Neural cell (in vitro differentiated cells): ENCODE data around the gene DNMT3B. TPM values are rescaled to one million over a fixed set of nuclear protein-coding genes. Genes with fewer than 3 reads are reported as not detected.

Experiments used
- H2AFZ ChIP-seq: fragments of 200-600, 300-800 bp; sonication (generic), shearing (Covaris generic); 2 replicates; pipeline ENCODE4 v1.6.0; 2014; ENCODE audit warnings: low read depth, mild to moderate bottlenecking, antibody characterized with exemption, low read length, moderate library complexity
- H3F3A ChIP-seq: fragments of 200-600 bp; shearing (Covaris generic); 2 replicates; pipeline ENCODE4 v1.6.1; 2016; ENCODE audit warnings: mild to moderate bottlenecking, moderate library complexity, mixed read lengths, antibody characterized with exemption, low read length; ENCODE audit not compliant: insufficient read depth, poor library complexity, severe bottlenecking
- H3K27ac ChIP-seq: fragments of 200-600, 300-800 bp; sonication (generic), shearing (Covaris generic); 2 replicates; pipeline ENCODE4 v1.5.1; 2014; ENCODE audit warnings: mild to moderate bottlenecking, low read length, moderate library complexity
- H3K27me3 ChIP-seq: fragments of 300-800, 200-600 bp; sonication (generic), shearing (Covaris generic); 2 replicates; pipeline ENCODE4 v1.6.0; 2014; ENCODE audit warnings: mild to moderate bottlenecking, low read depth, low read length, moderate library complexity; ENCODE audit not compliant: insufficient read depth
- H3K36me3 ChIP-seq: fragments of 300-800, 200-600 bp; sonication (generic), shearing (Covaris generic); 2 replicates; pipeline ENCODE4 v1.5.1; 2014; ENCODE audit warnings: mild to moderate bottlenecking, antibody characterized with exemption, low read length, moderate library complexity; ENCODE audit not compliant: insufficient read depth
- H3K4me2 ChIP-seq: fragments of 300-800, 200-600 bp; sonication (generic), shearing (Covaris generic); 2 replicates; pipeline ENCODE4 v1.6.0; 2014; ENCODE audit warnings: mild to moderate bottlenecking, low read length
- H3K4me3 ChIP-seq: fragments of 300-800, 200-600 bp; sonication (generic), shearing (Covaris generic); 2 replicates; pipeline ENCODE4 v1.5.1; 2014; ENCODE audit warnings: mild to moderate bottlenecking, low read length, moderate library complexity
- H3K79me2 ChIP-seq: fragments of 200-600 bp; shearing (Covaris generic); replicated peaks from 2 replicates; pipeline ENCODE4 v1.6.0; 2014; ENCODE audit warnings: mild to moderate bottlenecking, low read length, moderate library complexity; ENCODE audit not compliant: insufficient read depth
- H3K9ac ChIP-seq: fragments of 300-800, 200-600 bp; sonication (generic), shearing (Covaris generic); 2 replicates; pipeline ENCODE4 v1.6.1; 2016; ENCODE audit warnings: mild to moderate bottlenecking, low read length, mixed read lengths
- H3K9me2 ChIP-seq: fragments of 200-600 bp; shearing (Covaris generic); 2 replicates; pipeline ENCODE4 v1.6.1; 2016; ENCODE audit warnings: mild to moderate bottlenecking, low read length, mixed read lengths; ENCODE audit not compliant: insufficient read depth
- H3K9me3 ChIP-seq: fragments of 200-600, 300-800 bp; sonication (generic), shearing (Covaris generic); 2 replicates; pipeline ENCODE4 v1.6.1; 2016; ENCODE audit warnings: mild to moderate bottlenecking, mixed run types, low read length, moderate library complexity, mixed read lengths
- H4K20me1 ChIP-seq: fragments of 200-600 bp; shearing (Covaris generic); 2 replicates; pipeline ENCODE4 v1.6.1; 2016; ENCODE audit warnings: mild to moderate bottlenecking, mixed run types; ENCODE audit not compliant: insufficient read depth
- EP300 ChIP-seq: fragments of 450-650 bp; conservative IDR thresholded peaks from 2 replicates; pipeline ENCODE4 v1.6.1; 2014; ENCODE audit warnings: antibody characterized with exemption, mild to moderate bottlenecking, moderate library complexity; ENCODE audit not compliant: poor library complexity, severe bottlenecking
- EZH2 ChIP-seq: fragments of 200-600, 300-800 bp; shearing (Covaris generic), sonication (generic); IDR thresholded peaks from 2 replicates; pipeline ENCODE4 v1.6.1; 2014; ENCODE audit warnings: antibody characterized with exemption, low read length, borderline replicate concordance, mild to moderate bottlenecking; ENCODE audit not compliant: insufficient read depth, poor library complexity, severe bottlenecking
- MXI1 ChIP-seq: fragments of 450-650 bp; conservative IDR thresholded peaks from 2 replicates; pipeline ENCODE4 v1.6.1; 2014; ENCODE audit warnings: antibody characterized with exemption, mild to moderate bottlenecking; ENCODE audit not compliant: poor library complexity, severe bottlenecking
- POLR2AphosphoS5 ChIP-seq: IDR thresholded peaks from 2 replicates; pipeline ENCODE4 v1.6.1; 2012
- RAD21 ChIP-seq: fragments of 450-650 bp; conservative IDR thresholded peaks from 2 replicates; pipeline ENCODE4 v1.6.1; 2014; ENCODE audit warnings: antibody characterized with exemption, mild to moderate bottlenecking, moderate library complexity
- SMC3 ChIP-seq: fragments of 450-650 bp; conservative IDR thresholded peaks from 2 replicates; pipeline ENCODE4 v1.6.1; 2014; ENCODE audit warnings: antibody characterized with exemption, mild to moderate bottlenecking, moderate library complexity; ENCODE audit not compliant: poor library complexity
- TAF1 ChIP-seq: IDR thresholded peaks from 2 replicates; pipeline ENCODE4 v1.6.1; 2012; ENCODE audit warnings: low read depth
- polyA plus RNA-seq: library from polyadenylated mRNA; depleted of rRNA; stranded (reverse); fragments of >200 nt; gene quantifications from 2 replicates; pipeline ENCODE4 v1.2.3, GENCODE V29; 2014
- TF ChIP-seq, protein P1 (sequence below): IDR thresholded peaks from 2 replicates; pipeline ENCODE4 v1.6.1; 2012; ENCODE audit warnings: borderline replicate concordance
- TF ChIP-seq, protein P2 (sequence below): fragments of 450-650 bp; IDR thresholded peaks from 2 replicates; pipeline ENCODE4 v1.5.1; 2014; ENCODE audit warnings: antibody characterized with exemption, mild to moderate bottlenecking, moderate library complexity; ENCODE audit not compliant: poor library complexity, severe bottlenecking

DNMT3B gene
- polyA plus RNA-seq, 1 donor from 2014 or later = 8.7 TPM

DNA sequence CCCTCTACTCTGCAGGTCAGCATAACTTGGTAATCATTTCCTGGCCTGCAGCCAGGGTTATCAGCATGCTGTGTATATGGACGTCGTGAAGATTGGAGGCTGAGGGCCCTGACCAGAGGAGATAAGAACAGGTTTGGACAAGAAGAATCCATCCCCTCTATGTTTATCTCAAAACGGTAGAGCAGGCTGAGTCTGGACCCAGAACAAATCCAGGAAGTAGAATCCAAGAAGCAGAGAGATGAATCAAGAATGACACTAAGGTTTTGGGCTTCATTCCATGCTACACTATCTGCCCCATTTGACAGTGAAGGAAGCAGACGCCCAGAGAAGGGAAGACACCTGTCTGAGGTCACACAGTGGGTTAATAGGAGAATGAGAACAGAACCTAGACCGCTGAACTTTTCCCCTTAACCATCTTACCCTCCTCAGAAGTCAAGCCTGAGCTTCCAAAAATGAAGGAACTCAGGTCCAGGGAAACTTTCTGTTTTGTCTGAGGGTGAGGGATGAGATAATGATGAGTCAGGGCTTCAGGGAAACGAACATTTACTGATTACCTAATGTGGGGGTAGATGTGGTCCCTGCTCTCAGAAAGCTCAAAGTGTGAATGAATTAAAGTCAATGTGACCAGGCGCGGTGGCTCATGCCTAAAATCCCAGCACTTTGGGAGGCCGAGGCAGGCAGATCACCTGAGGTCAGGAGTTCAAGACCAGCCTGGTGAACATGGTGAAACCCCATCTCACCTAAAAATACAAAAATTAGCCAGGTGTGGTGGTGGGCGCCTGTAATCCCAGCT lies 9.5 kb upstream of the DNMT3B start:
- Histone ChIP-seq H3K79me2 (no peaks in the 10 kb centered on the region), H2AFZ (no peak overlapping the region), H3K4me3 (no peak overlapping the region), H3K9ac (no peak overlapping the region), H3K27ac (no peak overlapping the region), H3K27me3 (no peaks in the 10 kb centered on the region), H3K36me3 (no peaks in the 10 kb centered on the region), H3K9me3 (no peaks in the 10 kb centered on the region), H3K9me2 (no peaks in the 10 kb centered on the region), H3F3A (no peaks in the 10 kb centered on the region), H3K4me2 (no peak overlapping the region), H4K20me1 (no peaks in the 10 kb centered on the region)
- TF ChIP-seq MXI1 = no peak
- no peak for TF ChIP-seq SMC3
- TF ChIP-seq, protein P1, sequence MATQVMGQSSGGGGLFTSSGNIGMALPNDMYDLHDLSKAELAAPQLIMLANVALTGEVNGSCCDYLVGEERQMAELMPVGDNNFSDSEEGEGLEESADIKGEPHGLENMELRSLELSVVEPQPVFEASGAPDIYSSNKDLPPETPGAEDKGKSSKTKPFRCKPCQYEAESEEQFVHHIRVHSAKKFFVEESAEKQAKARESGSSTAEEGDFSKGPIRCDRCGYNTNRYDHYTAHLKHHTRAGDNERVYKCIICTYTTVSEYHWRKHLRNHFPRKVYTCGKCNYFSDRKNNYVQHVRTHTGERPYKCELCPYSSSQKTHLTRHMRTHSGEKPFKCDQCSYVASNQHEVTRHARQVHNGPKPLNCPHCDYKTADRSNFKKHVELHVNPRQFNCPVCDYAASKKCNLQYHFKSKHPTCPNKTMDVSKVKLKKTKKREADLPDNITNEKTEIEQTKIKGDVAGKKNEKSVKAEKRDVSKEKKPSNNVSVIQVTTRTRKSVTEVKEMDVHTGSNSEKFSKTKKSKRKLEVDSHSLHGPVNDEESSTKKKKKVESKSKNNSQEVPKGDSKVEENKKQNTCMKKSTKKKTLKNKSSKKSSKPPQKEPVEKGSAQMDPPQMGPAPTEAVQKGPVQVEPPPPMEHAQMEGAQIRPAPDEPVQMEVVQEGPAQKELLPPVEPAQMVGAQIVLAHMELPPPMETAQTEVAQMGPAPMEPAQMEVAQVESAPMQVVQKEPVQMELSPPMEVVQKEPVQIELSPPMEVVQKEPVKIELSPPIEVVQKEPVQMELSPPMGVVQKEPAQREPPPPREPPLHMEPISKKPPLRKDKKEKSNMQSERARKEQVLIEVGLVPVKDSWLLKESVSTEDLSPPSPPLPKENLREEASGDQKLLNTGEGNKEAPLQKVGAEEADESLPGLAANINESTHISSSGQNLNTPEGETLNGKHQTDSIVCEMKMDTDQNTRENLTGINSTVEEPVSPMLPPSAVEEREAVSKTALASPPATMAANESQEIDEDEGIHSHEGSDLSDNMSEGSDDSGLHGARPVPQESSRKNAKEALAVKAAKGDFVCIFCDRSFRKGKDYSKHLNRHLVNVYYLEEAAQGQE = no peak
- no peak for TF ChIP-seq POLR2AphosphoS5
- TF ChIP-seq RAD21 = no peak
- TF ChIP-seq TAF1 = no peak

DNA sequence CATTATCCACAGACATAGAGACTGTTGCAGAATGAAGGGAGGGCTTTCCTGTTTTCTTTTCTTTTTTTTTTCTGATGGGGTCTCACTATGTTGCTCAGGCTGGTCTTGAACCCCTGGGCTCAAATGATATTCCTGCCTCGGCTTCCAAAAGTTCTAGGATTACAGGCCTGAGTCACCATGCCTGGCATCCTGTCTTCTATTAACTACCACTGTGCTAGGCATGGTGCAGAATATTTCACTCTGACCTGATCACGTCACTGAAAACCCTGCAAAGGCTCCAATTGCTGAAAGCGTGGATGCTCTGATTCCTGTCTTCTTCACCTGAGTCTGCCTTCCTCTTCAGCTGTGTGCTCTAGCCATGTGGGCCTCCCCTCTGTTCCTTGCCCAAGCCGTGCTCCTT lies 8.5 kb upstream of the DNMT3B start:
- Histone ChIP-seq H3K9me2 (no peaks in the 10 kb centered on the region), H3K4me2 (no peak overlapping the region), H3F3A (no peaks in the 10 kb centered on the region), H3K4me3 (no peak overlapping the region), H3K9ac (no peak overlapping the region), H3K27ac (no peak overlapping the region), H4K20me1 (no peaks in the 10 kb centered on the region), H3K79me2 (no peaks in the 10 kb centered on the region), H3K9me3 (no peaks in the 10 kb centered on the region), H3K36me3 (no peaks in the 10 kb centered on the region), H3K27me3 (no peaks in the 10 kb centered on the region), H2AFZ (no peak overlapping the region)
- TF ChIP-seq MXI1 = no peak
- TF ChIP-seq POLR2AphosphoS5 = no peak
- no peak for TF ChIP-seq SMC3
- TF ChIP-seq RAD21 = no peak
- TF ChIP-seq EZH2 = no peak
- TF ChIP-seq, protein P1 = no peak
- TF ChIP-seq, protein P2, sequence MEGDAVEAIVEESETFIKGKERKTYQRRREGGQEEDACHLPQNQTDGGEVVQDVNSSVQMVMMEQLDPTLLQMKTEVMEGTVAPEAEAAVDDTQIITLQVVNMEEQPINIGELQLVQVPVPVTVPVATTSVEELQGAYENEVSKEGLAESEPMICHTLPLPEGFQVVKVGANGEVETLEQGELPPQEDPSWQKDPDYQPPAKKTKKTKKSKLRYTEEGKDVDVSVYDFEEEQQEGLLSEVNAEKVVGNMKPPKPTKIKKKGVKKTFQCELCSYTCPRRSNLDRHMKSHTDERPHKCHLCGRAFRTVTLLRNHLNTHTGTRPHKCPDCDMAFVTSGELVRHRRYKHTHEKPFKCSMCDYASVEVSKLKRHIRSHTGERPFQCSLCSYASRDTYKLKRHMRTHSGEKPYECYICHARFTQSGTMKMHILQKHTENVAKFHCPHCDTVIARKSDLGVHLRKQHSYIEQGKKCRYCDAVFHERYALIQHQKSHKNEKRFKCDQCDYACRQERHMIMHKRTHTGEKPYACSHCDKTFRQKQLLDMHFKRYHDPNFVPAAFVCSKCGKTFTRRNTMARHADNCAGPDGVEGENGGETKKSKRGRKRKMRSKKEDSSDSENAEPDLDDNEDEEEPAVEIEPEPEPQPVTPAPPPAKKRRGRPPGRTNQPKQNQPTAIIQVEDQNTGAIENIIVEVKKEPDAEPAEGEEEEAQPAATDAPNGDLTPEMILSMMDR = no peak
- no peak for TF ChIP-seq TAF1
- TF ChIP-seq EP300 = no peak
